GM18951 (cell line): ENCODE measurements around the gene KCNA1.

ENCODE experiments used
- POLR2A ChIP-seq: IDR thresholded peaks from 4 replicates; pipeline ENCODE4 v1.6.1; 2011; ENCODE audit warnings: mild to moderate bottlenecking; ENCODE audit not compliant: insufficient read length, insufficient read depth; ENCODE audit errors: extremely low read depth
- in situ Hi-C: fragments of 300-500 bp; cut with MboI; formaldehyde crosslinking; loops from one replicate; pipeline ENCODE4 v1.12.0; 2022; ENCODE audit warnings: low sequenced_read_pairs, mixed read lengths, inconsistent platforms; ENCODE audit not compliant: unreplicated experiment

The KCNA1 gene

DNA sequence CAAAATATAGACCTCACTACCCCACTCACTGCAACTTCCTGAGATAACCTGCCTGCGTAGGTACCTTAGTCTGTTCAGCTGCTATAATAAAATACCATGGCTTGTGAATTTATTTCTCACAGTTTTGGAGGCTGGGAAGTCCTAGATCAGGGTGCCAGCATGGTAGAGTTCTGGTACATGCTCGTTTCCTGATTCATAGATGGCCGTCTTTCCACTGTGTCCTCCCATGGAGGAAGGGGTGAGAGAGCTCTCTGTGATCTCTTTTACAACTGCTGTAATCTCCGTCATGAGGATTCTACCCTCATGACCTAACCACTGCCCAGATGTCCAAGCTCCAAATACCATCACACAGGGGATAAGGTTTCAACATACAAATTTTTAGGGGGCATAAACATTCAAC is 49.7 kb downstream of the KCNA1 start:
- in situ Hi-C loops, result no loop called here
- TF ChIP-seq POLR2A, result no peak

DNA sequence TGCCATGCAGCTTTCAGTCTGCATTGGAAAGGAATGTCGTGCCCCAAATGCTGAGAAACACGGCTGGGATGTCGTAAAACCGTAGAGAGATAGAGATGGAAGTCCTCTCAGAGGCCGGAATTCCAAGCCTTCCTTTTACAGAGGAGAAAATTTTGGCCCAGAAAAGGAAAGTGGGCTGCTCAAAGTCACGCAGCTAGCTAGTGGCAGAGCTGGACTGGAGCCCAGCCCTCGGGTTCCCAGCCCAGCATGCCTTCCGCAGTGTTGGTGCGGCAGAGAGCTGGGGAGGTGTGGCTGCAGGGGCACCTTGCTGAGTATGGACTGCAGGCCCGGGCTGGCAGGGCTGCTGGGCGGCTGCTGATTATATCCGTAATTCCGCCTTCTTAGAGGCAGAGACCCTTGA is 50.3 kb downstream of the KCNA1 start:
- no peak for TF ChIP-seq POLR2A
- in situ Hi-C loops, result no loop called here

DNA sequence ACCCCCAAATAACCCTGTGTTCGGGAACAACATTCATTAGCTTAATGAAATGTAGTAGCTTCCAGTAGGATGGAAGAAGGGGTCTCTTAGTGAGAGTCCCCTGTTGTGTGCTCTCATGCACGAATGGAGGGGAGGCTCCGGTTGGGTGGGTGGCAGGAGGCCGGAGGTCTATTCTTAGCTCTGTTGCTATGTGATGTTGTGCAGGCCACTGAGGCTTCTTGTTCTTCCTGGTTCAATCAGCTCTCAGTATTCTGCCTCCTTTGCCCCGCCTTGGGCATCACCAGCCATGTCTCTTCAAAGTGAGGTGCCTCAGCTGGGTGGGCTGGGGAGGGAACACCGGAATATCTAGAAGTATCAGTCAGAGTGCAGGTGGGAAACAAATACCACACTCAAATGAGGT is 50.8 kb downstream of the KCNA1 start:
- in situ Hi-C loops, result no loop called here
- no peak for TF ChIP-seq POLR2A

DNA sequence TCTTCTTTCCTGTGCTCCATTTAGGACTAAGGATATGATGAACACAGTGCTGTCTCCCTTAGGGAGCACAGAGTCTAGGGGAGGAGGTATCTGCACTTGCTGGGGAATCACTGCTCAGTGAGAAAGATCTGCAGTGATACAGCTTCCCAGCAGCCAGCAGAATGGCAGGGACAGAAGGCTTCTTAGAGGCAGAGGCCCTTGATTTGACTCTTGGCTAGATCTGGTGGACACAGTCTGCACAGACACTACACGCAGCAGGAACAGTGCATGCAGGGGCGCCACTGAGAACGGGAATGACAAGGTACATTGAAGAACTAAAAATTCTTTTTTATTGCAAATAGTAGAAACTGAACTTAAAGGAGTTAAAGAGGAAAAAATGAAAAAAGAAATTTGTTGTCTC is 51.6 kb downstream of the KCNA1 start:
- TF ChIP-seq POLR2A, result no peak
- in situ Hi-C loops, result no loop called here

DNA sequence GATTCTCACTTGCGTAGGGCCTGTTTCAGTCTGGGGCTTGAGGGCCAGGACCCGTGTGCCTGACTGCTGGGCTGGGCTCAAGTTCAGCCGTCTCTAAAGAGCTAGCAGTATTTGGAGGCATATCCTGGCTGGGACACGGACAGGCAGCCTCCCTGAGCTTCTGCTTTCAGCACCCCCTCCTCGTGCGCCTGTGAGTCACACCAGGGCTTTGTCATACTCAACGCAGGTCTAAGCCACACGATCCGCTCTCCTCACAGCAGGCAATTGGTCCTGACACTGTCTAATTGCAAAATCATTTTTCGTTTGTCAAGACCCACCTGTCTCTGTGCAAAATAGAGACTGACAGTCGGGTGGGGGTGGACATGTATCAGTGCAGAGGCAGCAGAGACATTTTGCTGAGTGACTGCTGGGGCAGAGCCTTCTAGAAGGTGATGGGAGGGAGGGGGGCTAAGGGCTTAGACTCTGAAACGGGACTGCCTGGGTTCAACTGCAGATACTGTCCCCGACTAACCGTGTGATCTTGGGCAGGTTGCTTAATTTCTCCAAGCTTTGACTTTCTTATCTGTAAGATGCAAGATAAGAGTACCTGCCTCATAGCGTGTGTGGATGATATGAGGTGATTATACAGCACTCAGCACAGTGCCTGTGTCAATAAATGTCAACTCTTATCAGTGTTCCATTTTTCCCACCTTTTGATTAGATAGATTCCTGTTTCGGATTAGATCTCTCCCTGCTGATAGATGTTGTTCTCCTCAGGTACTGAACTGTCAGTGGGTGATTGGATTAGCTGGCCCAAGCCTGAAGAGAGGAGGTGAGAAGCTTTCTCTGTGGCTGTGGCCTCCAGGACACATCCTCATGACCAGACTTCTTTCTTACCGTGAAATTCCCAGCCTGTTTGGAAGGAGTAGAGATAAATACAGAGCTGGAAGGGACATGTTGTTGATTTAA is 53.1 kb downstream of the KCNA1 start:
- in situ Hi-C loops, result no loop called here
- TF ChIP-seq POLR2A, result no peak
